Subcutaneous abdominal adipose tissue (tissue), 5 donors: ENCODE data around the gene HSPA12B.

ENCODE experiments used
- H3K27ac ChIP-seq: one replicate; pipeline ENCODE4 v1.7.0; 2013; ENCODE audit warnings: low read depth, mild to moderate bottlenecking, inconsistent platforms, low read length, moderate library complexity
- H3K27me3 ChIP-seq, 5 donors: one replicate each; pipeline ENCODE4 v1.7.0; 2013; ENCODE audit warnings: low read length in 5 of 5, inconsistent platforms in 1 of 5; ENCODE audit not compliant: control insufficient read depth in 5 of 5, insufficient read depth in 4 of 5
- H3K36me3 ChIP-seq, 5 donors: one replicate each; pipeline ENCODE4 v1.7.0; 2013; ENCODE audit warnings: low read length in 5 of 5; ENCODE audit not compliant: control insufficient read depth in 5 of 5, insufficient read depth in 5 of 5
- H3K4me1 ChIP-seq, 5 donors: one replicate each; pipeline ENCODE4 v1.7.0; 2013; ENCODE audit warnings: low read length in 5 of 5, mild to moderate bottlenecking in 3 of 5, moderate library complexity in 1 of 5; ENCODE audit not compliant: control insufficient read depth in 5 of 5, insufficient read depth in 5 of 5
- H3K4me3 ChIP-seq, 5 donors: one replicate each; pipeline ENCODE4 v1.7.0; 2013; ENCODE audit warnings: low read length in 5 of 5, low read depth in 1 of 5
- H3K9ac ChIP-seq, 5 donors: one replicate each; pipeline ENCODE4 v1.7.0; 2013; ENCODE audit warnings: low read length in 5 of 5, mild to moderate bottlenecking in 4 of 5, moderate library complexity in 3 of 5
- H3K9me3 ChIP-seq, 5 donors: one replicate each; pipeline ENCODE4 v1.7.0; 2013; ENCODE audit warnings: low read length in 5 of 5; ENCODE audit not compliant: control insufficient read depth in 5 of 5
- donor health status: healthy.
- donor health status: healthy.
- donor health status: healthy.
- donor health status: healthy.
- donor health status: healthy.

HSPA12B gene

DNA sequence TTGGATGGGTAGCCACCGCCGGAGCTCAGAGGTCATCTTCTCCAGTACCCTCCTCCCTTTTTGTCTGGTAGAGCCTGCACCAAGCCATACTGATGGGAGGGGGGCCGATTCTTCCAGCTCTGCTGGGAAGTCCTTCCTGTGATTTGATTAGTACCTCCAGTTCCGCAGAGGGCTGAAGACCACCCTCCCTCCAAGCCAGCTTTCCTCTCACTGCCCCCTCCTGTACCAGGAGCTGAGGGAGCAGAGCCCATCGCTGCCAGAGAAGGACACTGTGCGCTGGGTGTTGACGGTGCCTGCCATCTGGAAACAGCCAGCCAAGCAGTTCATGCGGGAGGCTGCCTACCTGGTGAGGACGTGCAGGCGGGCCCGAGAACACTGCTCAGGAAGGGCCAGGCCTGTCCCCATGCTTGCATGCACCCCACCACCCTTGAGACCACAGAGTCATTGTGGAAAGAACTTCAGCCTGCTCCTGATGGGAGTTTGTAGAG lies 13.2 kb downstream of the HSPA12B start:
- Histone ChIP-seq H3K9me3 (no peaks in the 10 kb centered on the region), H3K4me3 (no peak overlapping the region), H3K9ac (no peak overlapping the region), H3K36me3 (peaks cover 0 to 66% (median 60%) of the 10 kb centered on the region in 5 donors), H3K27me3 (peaks cover 0 to 3% (median 0%) of the 10 kb centered on the region in 5 donors), H3K27ac (no peak overlapping the region), H3K4me1 (peaks cover 0 to 20% (median 4%) of the 10 kb centered on the region in 5 donors)

DNA sequence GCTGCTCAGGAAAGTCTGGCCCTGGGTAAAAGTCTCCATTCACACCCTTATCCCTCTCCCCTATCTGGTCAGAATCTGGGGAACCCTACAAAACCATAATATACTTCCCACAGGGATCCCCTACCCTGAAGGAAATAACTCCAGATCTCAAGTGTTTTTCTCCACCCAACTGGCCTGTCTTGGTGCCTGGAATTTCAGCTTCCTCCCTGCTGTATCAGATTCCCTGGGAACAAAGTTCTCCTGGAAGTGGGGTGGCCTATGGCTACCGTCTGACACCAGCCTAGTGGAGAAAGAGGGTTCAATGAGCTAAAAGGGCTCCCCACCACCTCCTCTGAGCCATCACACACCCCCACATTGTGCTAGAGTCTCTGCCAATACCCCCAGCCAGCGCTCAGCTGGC lies 15.0 kb downstream of the HSPA12B start:
- Histone ChIP-seq H3K36me3 (peaks cover 0 to 80% (median 71%) of the 10 kb centered on the region in 5 donors), H3K27ac (no peak overlapping the region), H3K27me3 (peaks cover 0 to 3% (median 0%) of the 10 kb centered on the region in 5 donors)

DNA sequence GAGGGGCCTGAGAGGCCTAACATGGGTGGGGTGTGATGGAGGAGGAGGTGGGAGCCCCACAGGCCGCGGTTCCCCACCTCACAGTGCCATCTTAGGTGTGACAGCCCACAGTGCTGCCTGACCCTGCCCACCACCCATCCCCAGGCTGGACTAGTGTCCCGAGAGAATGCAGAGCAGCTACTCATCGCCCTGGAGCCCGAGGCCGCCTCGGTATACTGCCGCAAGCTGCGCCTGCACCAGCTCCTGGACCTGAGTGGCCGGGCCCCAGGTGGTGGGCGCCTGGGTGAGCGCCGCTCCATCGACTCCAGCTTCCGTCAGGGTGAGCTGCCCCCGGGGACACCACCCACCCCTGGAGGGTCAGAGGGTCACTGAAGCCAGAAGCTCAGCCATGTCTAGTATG lies 15.6 kb downstream of the HSPA12B start:
- peaks cover 0 to 83% (median 71%) of the 10 kb centered on the region in 5 donors for H3K36me3 ChIP-seq

More for the DNA sequence above, 15.0 kb downstream of the HSPA12B start:
- no peak overlapping the region for H3K9ac ChIP-seq
- H3K4me3 ChIP-seq: no peak overlapping the region
- peaks cover 0 to 15% (median 4%) of the 10 kb centered on the region in 5 donors for H3K4me1 ChIP-seq
- no peaks in the 10 kb centered on the region for H3K9me3 ChIP-seq

DNA sequence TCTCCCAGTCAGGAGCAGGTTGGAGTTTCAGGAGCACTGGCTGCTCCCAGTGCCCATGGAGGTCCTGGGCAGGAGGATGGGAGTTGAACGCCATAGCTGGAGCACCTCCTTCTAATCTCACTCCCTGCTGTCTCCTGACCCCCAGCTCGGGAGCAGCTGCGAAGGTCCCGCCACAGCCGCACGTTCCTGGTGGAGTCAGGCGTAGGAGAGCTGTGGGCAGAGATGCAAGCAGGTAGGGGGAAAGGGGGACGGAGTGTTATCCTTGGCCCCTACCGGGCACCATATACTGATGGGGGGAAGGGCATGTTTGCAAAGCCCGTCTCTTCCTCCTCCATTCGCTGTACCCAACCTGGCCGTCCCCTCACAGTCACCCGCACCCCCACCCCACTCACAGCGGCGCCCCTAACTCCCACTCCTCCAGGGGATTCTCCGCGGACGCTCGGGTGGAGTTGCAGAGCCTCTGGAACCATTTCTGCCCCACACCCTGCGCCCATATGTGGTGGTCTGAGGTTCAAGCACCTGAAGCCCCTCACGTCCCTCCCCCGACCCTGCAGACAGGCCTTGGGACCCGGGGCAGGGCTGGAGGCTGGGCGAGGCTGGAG lies 16.7 kb downstream of the HSPA12B start:
- Histone ChIP-seq H3K27me3 (peaks cover 0 to 3% (median 0%) of the 10 kb centered on the region in 5 donors), H3K9ac (no peak overlapping the region), H3K27ac (no peak overlapping the region), H3K4me3 (no peak overlapping the region), H3K36me3 (peaks cover 0 to 80% (median 66%) of the 10 kb centered on the region in 5 donors), H3K4me1 (peaks cover 3 to 32% (median 17%) of the 10 kb centered on the region in 5 donors), H3K9me3 (no peaks in the 10 kb centered on the region)

More for the DNA sequence above, 15.6 kb downstream of the HSPA12B start:
- Histone ChIP-seq H3K9ac (no peak overlapping the region), H3K27me3 (peaks cover 0 to 3% (median 0%) of the 10 kb centered on the region in 5 donors), H3K4me1 (peaks cover 0 to 21% (median 6%) of the 10 kb centered on the region in 5 donors), H3K9me3 (no peaks in the 10 kb centered on the region), H3K4me3 (no peak overlapping the region), H3K27ac (no peak overlapping the region)

DNA sequence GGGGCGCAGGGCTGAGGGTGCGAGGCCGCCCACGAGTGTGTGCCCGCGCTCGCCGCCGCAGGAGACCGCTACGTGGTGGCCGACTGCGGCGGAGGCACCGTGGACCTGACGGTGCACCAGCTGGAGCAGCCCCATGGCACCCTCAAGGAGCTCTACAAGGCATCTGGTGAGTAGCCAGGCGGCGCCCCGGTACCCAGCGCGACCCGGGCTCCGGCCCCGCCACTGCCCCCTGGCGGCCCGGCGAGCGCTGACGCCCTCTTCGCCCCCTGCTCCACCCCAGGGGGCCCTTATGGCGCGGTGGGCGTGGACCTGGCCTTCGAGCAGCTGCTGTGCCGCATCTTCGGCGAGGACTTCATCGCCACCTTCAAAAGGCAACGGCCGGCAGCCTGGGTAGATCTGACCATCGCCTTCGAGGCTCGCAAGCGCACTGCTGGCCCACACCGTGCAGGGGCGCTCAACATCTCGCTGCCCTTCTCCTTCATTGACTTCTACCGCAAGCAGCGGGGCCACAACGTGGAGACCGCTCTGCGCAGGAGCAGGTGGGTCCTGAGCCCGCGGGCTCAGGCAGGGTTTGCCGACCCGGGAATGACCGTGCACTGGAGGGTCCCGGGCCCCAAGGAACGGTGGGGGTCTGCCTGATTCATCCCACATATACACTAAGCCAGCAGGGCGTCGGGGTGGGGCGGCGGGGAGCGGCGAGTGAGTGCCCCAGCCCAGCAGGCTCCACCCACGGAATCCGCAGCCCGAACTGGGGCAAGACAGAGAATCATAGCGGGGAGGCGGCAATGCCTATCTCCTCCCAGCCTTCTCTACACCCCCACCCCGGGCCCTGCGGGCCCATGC lies 17.4 kb downstream of the HSPA12B start:
- Histone ChIP-seq H3K9ac (no peak overlapping the region), H3K4me1 (peaks cover 3 to 37% (median 25%) of the 10 kb centered on the region in 5 donors), H3K4me3 (no peak overlapping the region), H3K27me3 (peaks cover 0 to 3% (median 0%) of the 10 kb centered on the region in 5 donors), H3K27ac (no peak overlapping the region), H3K9me3 (no peaks in the 10 kb centered on the region), H3K36me3 (peaks cover 0 to 74% (median 66%) of the 10 kb centered on the region in 5 donors)

DNA sequence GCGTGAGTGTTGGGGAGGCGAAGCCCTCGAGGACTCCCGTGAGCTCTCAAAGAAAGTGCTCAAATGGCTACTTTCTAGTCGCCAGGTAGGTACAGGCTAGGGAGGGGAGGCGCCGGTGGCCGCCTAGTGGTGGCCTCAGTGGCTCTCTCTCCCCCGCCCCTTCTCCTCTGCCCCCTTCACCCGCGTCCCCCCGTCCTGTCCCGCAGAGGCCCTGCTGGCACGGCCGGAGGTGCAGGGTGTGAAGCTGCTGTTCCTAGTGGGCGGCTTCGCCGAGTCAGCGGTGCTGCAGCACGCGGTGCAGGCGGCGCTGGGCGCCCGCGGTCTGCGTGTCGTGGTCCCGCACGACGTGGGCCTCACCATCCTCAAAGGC lies 18.8 kb downstream of the HSPA12B start:
- H3K4me1 ChIP-seq: peaks cover 3 to 46% (median 33%) of the 10 kb centered on the region in 5 donors
- H3K9me3 ChIP-seq: no peaks in the 10 kb centered on the region
- peaks cover 0 to 3% (median 0%) of the 10 kb centered on the region in 5 donors for H3K27me3 ChIP-seq
- no peak overlapping the region for H3K9ac ChIP-seq
- H3K36me3 ChIP-seq: peaks cover 0 to 76% (median 63%) of the 10 kb centered on the region in 5 donors
- no peak overlapping the region for H3K4me3 ChIP-seq
- H3K27ac ChIP-seq: no peak overlapping the region

DNA sequence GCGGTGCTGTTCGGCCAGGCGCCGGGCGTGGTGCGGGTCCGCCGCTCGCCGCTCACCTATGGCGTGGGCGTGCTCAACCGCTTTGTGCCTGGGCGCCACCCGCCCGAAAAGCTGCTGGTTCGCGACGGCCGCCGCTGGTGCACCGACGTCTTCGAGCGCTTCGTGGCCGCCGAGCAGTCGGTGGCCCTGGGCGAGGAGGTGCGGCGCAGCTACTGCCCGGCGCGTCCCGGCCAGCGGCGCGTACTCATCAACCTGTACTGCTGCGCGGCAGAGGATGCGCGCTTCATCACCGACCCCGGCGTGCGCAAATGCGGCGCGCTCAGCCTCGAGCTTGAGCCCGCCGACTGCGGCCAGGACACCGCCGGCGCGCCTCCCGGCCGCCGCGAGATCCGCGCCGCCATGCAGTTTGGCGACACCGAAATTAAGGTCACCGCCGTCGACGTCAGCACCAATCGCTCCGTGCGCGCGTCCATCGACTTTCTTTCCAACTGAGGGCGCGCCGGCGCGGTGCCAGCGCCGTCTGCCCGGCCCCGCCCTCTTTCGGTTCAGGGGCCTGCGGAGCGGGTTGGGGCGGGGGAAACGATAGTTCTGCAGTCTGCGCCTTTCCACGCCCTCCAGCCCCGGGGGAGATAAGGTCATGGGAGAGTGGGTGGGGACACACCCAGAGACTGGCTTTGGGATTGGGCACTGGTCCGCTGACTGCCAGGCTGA lies 19.3 kb downstream of the HSPA12B start:
- no peaks in the 10 kb centered on the region for H3K9me3 ChIP-seq
- H3K9ac ChIP-seq: no peak overlapping the region
- H3K27me3 ChIP-seq: peaks cover 0 to 2% (median 0%) of the 10 kb centered on the region in 5 donors
- peak overlapping the region in 2 of 5 donors; percentile 22 to 38 for H3K4me3 ChIP-seq
- peaks cover 3 to 52% (median 35%) of the 10 kb centered on the region in 5 donors for H3K4me1 ChIP-seq
- peaks cover 0 to 72% (median 59%) of the 10 kb centered on the region in 5 donors for H3K36me3 ChIP-seq
- H3K27ac ChIP-seq: no peak overlapping the region

DNA sequence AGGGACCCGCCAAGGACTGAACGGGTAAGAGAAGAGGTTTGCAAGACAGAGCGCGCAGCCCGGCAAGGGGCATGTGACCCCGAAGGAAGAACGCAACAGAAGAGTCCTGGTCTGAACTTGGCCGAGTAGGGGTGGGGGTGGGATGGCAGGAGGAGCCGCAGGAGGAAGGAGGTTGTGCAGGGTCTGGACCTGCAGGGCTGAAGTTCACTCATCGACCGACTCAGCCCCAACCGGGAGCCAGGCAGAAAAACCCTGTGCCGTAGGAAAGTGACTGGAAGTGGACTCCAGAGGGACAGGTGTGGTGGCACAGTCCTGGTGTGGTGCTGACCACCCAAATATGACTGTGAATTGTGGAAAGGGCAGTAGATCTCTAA lies 19.9 kb downstream of the HSPA12B start:
- Histone ChIP-seq H3K9me3 (no peaks in the 10 kb centered on the region), H3K4me3 (peak overlapping the region in 2 of 5 donors; percentile 22 to 38), H3K4me1 (peaks cover 0 to 53% (median 36%) of the 10 kb centered on the region in 5 donors), H3K36me3 (peaks cover 0 to 67% (median 53%) of the 10 kb centered on the region in 5 donors), H3K9ac (no peak overlapping the region), H3K27ac (no peak overlapping the region), H3K27me3 (no peaks in the 10 kb centered on the region)

DNA sequence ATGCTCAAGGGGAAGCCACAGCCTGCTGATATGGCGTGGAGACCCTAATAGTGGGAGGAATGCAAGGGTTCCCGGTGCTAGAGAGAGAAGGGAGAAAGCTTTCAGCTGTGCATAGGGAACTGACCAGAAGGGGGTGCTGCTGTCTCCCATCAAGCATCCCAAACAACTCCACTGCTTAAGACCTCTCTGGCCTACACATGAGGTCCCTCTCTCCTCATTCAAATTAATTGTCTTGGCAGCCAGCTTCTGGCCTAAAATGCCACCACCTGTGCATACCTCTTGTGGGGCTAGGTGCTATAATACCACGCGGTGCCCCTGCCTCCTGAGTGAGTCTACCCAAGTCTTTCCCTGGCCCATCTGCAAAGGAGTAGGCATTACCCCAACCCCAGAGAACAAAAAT lies 20.6 kb downstream of the HSPA12B start:
- H3K4me1 ChIP-seq: peaks cover 0 to 60% (median 43%) of the 10 kb centered on the region in 5 donors
- H3K4me3 ChIP-seq: no peak overlapping the region
- H3K9ac ChIP-seq: peak overlapping the region in 1 of 5 donors; percentile 50

More for the DNA sequence above, 20.6 kb downstream of the HSPA12B start:
- Histone ChIP-seq H3K27me3 (no peaks in the 10 kb centered on the region), H3K9me3 (no peaks in the 10 kb centered on the region), H3K27ac (no peak overlapping the region), H3K36me3 (peaks cover 0 to 62% (median 49%) of the 10 kb centered on the region in 5 donors)
